GM23338 (cell line): ENCODE measurements around the gene RHOG. TPM values are rescaled to one million over a fixed set of nuclear protein-coding genes. Genes with fewer than 3 reads are reported as not detected.

Source experiments
- ATAC-seq: fragments of 200-7000 bp; cut with Tn5 transposase; 3 replicates; pipeline ENCODE4 v1.9.1; 2020
- DNase-seq: peaks from one replicate; pipeline ENCODE4 v3.0.0-alpha.2; 2015; ENCODE audit warnings: low spot score
- H2AFZ ChIP-seq: fragments of 200-600 bp; sonication (generic); 2 replicates; pipeline ENCODE4 v1.8.0; 2016; ENCODE audit warnings: antibody characterized with exemption, mild to moderate bottlenecking, moderate library complexity
- H3F3A ChIP-seq: fragments of 200-600 bp; sonication (generic); replicated peaks from 2 replicates; pipeline ENCODE4 v1.8.0; 2017; ENCODE audit warnings: antibody characterized with exemption, mixed run types, low read depth
- H3K27ac ChIP-seq: fragments of 200-600 bp; sonication (generic); 2 replicates; pipeline ENCODE4 v1.6.1; 2016; ENCODE audit warnings: low read depth
- H3K27me3 ChIP-seq: fragments of 200-600 bp; sonication (generic); 2 replicates; pipeline ENCODE4 v1.8.0; 2016; ENCODE audit warnings: mild to moderate bottlenecking, mixed run types, moderate library complexity; ENCODE audit not compliant: insufficient read depth
- H3K36me3 ChIP-seq: fragments of 200-600 bp; sonication (generic); 2 replicates; pipeline ENCODE4 v1.8.0; 2016; ENCODE audit warnings: mild to moderate bottlenecking; ENCODE audit not compliant: insufficient read depth
- H3K4me1 ChIP-seq: fragments of 200-600 bp; sonication (generic); 2 replicates; pipeline ENCODE4 v1.8.0; 2016; ENCODE audit warnings: mild to moderate bottlenecking, moderate library complexity; ENCODE audit not compliant: insufficient read depth
- H3K4me2 ChIP-seq: fragments of 200-600 bp; sonication (generic); 2 replicates; pipeline ENCODE4 v1.7.1; 2017; ENCODE audit warnings: mixed run types
- H3K4me3 ChIP-seq: fragments of 200-600 bp; sonication (generic); 2 replicates; pipeline ENCODE4 v1.6.1; 2016; ENCODE audit warnings: mixed run types
- H3K79me2 ChIP-seq: fragments of 200-600 bp; sonication (generic); replicated peaks from 2 replicates; pipeline ENCODE4 v1.8.0; 2017; ENCODE audit warnings: mild to moderate bottlenecking; ENCODE audit not compliant: insufficient read depth
- H3K9me2 ChIP-seq: fragments of 200-600 bp; sonication (generic); 2 replicates; pipeline ENCODE4 v1.8.0; 2017; ENCODE audit not compliant: insufficient read depth
- H4K20me1 ChIP-seq: fragments of 200-600 bp; sonication (generic); replicated peaks from 2 replicates; pipeline ENCODE4 v1.8.0; 2017; ENCODE audit warnings: mild to moderate bottlenecking; ENCODE audit not compliant: insufficient read depth
- H3K27ac Mint-ChIP-seq: 2 replicates; pipeline ENCODE4 v1.8.0; 2020; ENCODE audit warnings: inconsistent platforms, mild to moderate bottlenecking, moderate library complexity, mixed read lengths
- H3K27me3 Mint-ChIP-seq: 3 replicates; pipeline ENCODE4 v1.8.0; 2022; ENCODE audit warnings: low read depth, mild to moderate bottlenecking, moderate library complexity, mixed read lengths, inconsistent platforms; ENCODE audit not compliant: insufficient read depth, poor library complexity
- H3K36me3 Mint-ChIP-seq: 3 replicates; pipeline ENCODE4 v1.8.0; 2021; ENCODE audit warnings: low read depth, mild to moderate bottlenecking, inconsistent platforms, moderate library complexity, mixed read lengths
- H3K4me1 Mint-ChIP-seq: 3 replicates; pipeline ENCODE4 v1.8.0; 2020; ENCODE audit warnings: mild to moderate bottlenecking, inconsistent platforms, mixed read lengths
- H3K4me3 Mint-ChIP-seq: 3 replicates; pipeline ENCODE4 v1.8.0; 2021; ENCODE audit warnings: moderate library complexity, mild to moderate bottlenecking, inconsistent platforms, mixed read lengths
- H3K9me3 Mint-ChIP-seq: 3 replicates; pipeline ENCODE4 v1.8.0; 2020; ENCODE audit warnings: moderate library complexity, mild to moderate bottlenecking, inconsistent platforms, mixed read lengths
- CREB1 ChIP-seq: fragments of 250-450 bp; sonication (Bioruptor Pico); IDR thresholded peaks from 2 replicates; pipeline ENCODE4 v1.5.0; 2020; ENCODE audit warnings: low read depth, mild to moderate bottlenecking, moderate library complexity
- EZH2 ChIP-seq: fragments of 200-600 bp; sonication (generic); IDR thresholded peaks from one replicate; pipeline ENCODE4 v1.8.0; 2017; ENCODE audit warnings: antibody characterized with exemption, mild to moderate bottlenecking, low read depth; ENCODE audit not compliant: unreplicated experiment
- EZH2phosphoT487 ChIP-seq: fragments of 200-600 bp; sonication (generic); IDR thresholded peaks from one replicate; pipeline ENCODE4 v1.8.1; 2018; ENCODE audit warnings: antibody characterized with exemption; ENCODE audit not compliant: unreplicated experiment
- JUNB ChIP-seq: IDR thresholded peaks from one replicate; pipeline ENCODE4 v1.6.1; 2016; ENCODE audit warnings: antibody characterized with exemption; ENCODE audit not compliant: unreplicated experiment
- NANOG ChIP-seq: IDR thresholded peaks from 2 replicates; pipeline ENCODE4 v1.6.1; 2016; ENCODE audit warnings: antibody characterized with exemption, borderline replicate concordance
- POLR2AphosphoS5 ChIP-seq: IDR thresholded peaks from 2 replicates; pipeline ENCODE4 v1.6.1; 2016; ENCODE audit warnings: antibody characterized with exemption, low read depth
- STAT1 ChIP-seq: IDR thresholded peaks from one replicate; pipeline ENCODE4 v1.6.1; 2016; ENCODE audit warnings: antibody characterized with exemption; ENCODE audit not compliant: unreplicated experiment
- ZNF114 ChIP-seq: fragments of 250-450 bp; sonication (Bioruptor Pico); IDR thresholded peaks from 2 replicates; pipeline ENCODE4 v1.5.0; 2020; ENCODE audit warnings: mild to moderate bottlenecking, moderate library complexity
- ZNF331 ChIP-seq: fragments of 250-450 bp; sonication (Bioruptor Pico); IDR thresholded peaks from 2 replicates; pipeline ENCODE4 v1.5.0; 2020; ENCODE audit warnings: low read depth, mild to moderate bottlenecking, moderate library complexity
- polyA plus RNA-seq: library from polyadenylated mRNA; unstranded; fragments of >200 nt; fragmentation: Nextera tagmentation; extraction: Ambion mirVana; gene quantifications from 2 replicates; pipeline ENCODE4 v1.2.1, GENCODE V29; 2016
- total RNA-seq: library from RNA; depleted of rRNA; stranded (reverse); fragments of >200 nt; shearing (Covaris generic); gene quantifications from 2 replicates; pipeline ENCODE4 v1.2.3, GENCODE V29; 2014
- TF ChIP-seq, protein P1 (sequence below): IDR thresholded peaks from 2 replicates; pipeline ENCODE4 v1.6.1; 2016; ENCODE audit warnings: antibody characterized with exemption
- TF ChIP-seq, protein P2 (sequence below): fragments of 250-450 bp; sonication (Bioruptor Pico); IDR thresholded peaks from 2 replicates; pipeline ENCODE4 v1.5.0; 2020; ENCODE audit warnings: mild to moderate bottlenecking, moderate library complexity
- TF ChIP-seq, protein P3 (sequence below), 2 experiments: fragments of 200-600 bp in 1 of 2; sonication (generic) in 1 of 2; conservative IDR thresholded peaks; 2 replicates each; pipeline versions ENCODE4 v1.5.1 to v1.6.1; 2016 to 2017; ENCODE audit warnings: antibody characterized with exemption in 2 of 2, low read depth in 2 of 2, mild to moderate bottlenecking in 2 of 2, moderate library complexity in 1 of 2
- TF ChIP-seq, protein P4 (sequence below): IDR thresholded peaks from one replicate; pipeline ENCODE4 v1.6.1; 2018; ENCODE audit warnings: antibody characterized with exemption; ENCODE audit not compliant: unreplicated experiment

The RHOG gene
- total and polyA plus RNA-seq, 2 experiments from 2014 or later, result 26.3 to 38.6 TPM

DNA sequence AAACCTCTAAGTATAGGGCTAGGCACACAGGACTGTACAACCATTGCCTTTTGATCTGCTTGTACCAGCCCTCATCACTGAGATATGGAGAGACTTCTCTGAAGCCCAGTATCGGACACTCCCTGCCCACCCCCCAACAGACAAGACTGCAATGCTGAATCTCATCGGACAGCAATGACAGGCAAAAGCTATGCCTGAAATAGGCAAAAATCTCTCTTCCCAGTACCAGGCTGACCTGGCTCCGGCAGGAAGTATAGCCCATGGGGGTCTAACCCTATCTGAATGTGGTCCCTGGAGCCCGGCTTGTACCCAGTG is 6.5 kb downstream of the RHOG start:
- Histone ChIP-seq H3K27ac (0 out of 2 replicates have a peak overlapping the region, but pooled peaks have one; percentile 50), H3K4me1 (peaks cover 24% of the 10 kb centered on the region), H3K4me2 (peak overlapping the region; percentile 24), H2AFZ (no peak overlapping the region), H3K4me3 (0 out of 2 replicates have a peak overlapping the region, but pooled peaks have one; percentile 10), H3F3A (no peaks in the 10 kb centered on the region), H3K36me3 (no peaks in the 10 kb centered on the region; the same call in 1 of the 2 replicates), H3K27me3 (no peaks in the 10 kb centered on the region), H3K9me2 (no peaks in the 10 kb centered on the region), H3K79me2 (peaks cover 67% of the 10 kb centered on the region), H4K20me1 (peaks cover 53% of the 10 kb centered on the region)
- TF ChIP-seq, protein P1, sequence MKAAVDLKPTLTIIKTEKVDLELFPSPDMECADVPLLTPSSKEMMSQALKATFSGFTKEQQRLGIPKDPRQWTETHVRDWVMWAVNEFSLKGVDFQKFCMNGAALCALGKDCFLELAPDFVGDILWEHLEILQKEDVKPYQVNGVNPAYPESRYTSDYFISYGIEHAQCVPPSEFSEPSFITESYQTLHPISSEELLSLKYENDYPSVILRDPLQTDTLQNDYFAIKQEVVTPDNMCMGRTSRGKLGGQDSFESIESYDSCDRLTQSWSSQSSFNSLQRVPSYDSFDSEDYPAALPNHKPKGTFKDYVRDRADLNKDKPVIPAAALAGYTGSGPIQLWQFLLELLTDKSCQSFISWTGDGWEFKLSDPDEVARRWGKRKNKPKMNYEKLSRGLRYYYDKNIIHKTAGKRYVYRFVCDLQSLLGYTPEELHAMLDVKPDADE, result no peak
- no peak for TF ChIP-seq NANOG
- TF ChIP-seq, protein P2, sequence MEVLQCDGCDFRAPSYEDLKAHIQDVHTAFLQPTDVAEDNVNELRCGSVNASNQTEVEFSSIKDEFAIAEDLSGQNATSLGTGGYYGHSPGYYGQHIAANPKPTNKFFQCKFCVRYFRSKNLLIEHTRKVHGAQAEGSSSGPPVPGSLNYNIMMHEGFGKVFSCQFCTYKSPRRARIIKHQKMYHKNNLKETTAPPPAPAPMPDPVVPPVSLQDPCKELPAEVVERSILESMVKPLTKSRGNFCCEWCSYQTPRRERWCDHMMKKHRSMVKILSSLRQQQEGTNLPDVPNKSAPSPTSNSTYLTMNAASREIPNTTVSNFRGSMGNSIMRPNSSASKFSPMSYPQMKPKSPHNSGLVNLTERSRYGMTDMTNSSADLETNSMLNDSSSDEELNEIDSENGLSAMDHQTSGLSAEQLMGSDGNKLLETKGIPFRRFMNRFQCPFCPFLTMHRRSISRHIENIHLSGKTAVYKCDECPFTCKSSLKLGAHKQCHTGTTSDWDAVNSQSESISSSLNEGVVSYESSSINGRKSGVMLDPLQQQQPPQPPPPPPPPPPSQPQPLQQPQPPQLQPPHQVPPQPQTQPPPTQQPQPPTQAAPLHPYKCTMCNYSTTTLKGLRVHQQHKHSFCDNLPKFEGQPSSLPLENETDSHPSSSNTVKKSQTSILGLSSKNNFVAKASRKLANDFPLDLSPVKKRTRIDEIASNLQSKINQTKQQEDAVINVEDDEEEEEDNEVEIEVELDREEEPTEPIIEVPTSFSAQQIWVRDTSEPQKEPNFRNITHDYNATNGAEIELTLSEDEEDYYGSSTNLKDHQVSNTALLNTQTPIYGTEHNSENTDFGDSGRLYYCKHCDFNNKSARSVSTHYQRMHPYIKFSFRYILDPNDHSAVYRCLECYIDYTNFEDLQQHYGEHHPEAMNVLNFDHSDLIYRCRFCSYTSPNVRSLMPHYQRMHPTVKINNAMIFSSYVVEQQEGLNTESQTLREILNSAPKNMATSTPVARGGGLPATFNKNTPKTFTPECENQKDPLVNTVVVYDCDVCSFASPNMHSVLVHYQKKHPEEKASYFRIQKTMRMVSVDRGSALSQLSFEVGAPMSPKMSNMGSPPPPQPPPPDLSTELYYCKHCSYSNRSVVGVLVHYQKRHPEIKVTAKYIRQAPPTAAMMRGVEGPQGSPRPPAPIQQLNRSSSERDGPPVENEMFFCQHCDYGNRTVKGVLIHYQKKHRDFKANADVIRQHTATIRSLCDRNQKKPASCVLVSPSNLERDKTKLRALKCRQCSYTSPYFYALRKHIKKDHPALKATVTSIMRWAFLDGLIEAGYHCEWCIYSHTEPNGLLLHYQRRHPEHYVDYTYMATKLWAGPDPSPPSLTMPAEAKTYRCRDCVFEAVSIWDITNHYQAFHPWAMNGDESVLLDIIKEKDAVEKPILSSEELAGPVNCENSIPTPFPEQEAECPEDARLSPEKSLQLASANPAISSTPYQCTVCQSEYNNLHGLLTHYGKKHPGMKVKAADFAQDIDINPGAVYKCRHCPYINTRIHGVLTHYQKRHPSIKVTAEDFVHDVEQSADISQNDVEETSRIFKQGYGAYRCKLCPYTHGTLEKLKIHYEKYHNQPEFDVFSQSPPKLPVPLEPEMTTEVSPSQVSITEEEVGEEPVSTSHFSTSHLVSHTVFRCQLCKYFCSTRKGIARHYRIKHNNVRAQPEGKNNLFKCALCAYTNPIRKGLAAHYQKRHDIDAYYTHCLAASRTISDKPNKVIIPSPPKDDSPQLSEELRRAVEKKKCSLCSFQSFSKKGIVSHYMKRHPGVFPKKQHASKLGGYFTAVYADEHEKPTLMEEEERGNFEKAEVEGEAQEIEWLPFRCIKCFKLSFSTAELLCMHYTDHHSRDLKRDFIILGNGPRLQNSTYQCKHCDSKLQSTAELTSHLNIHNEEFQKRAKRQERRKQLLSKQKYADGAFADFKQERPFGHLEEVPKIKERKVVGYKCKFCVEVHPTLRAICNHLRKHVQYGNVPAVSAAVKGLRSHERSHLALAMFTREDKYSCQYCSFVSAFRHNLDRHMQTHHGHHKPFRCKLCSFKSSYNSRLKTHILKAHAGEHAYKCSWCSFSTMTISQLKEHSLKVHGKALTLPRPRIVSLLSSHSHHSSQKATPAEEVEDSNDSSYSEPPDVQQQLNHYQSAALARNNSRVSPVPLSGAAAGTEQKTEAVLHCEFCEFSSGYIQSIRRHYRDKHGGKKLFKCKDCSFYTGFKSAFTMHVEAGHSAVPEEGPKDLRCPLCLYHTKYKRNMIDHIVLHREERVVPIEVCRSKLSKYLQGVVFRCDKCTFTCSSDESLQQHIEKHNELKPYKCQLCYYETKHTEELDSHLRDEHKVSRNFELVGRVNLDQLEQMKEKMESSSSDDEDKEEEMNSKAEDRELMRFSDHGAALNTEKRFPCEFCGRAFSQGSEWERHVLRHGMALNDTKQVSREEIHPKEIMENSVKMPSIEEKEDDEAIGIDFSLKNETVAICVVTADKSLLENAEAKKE (CRISPR knock-in tag), result no peak
- no peak for TF ChIP-seq JUNB
- TF ChIP-seq, protein P3, sequence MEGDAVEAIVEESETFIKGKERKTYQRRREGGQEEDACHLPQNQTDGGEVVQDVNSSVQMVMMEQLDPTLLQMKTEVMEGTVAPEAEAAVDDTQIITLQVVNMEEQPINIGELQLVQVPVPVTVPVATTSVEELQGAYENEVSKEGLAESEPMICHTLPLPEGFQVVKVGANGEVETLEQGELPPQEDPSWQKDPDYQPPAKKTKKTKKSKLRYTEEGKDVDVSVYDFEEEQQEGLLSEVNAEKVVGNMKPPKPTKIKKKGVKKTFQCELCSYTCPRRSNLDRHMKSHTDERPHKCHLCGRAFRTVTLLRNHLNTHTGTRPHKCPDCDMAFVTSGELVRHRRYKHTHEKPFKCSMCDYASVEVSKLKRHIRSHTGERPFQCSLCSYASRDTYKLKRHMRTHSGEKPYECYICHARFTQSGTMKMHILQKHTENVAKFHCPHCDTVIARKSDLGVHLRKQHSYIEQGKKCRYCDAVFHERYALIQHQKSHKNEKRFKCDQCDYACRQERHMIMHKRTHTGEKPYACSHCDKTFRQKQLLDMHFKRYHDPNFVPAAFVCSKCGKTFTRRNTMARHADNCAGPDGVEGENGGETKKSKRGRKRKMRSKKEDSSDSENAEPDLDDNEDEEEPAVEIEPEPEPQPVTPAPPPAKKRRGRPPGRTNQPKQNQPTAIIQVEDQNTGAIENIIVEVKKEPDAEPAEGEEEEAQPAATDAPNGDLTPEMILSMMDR (conservative IDR thresholded peaks at IDR 0.05; ENCODE audit: low read depth in 2 of 2), result no peak
- no peak for TF ChIP-seq ZNF331 (CRISPR knock-in tag)
- TF ChIP-seq EZH2phosphoT487, result no peak
- no peak for TF ChIP-seq EZH2
- no peak for TF ChIP-seq STAT1
- no peak for TF ChIP-seq ZNF114
- TF ChIP-seq, protein P4, sequence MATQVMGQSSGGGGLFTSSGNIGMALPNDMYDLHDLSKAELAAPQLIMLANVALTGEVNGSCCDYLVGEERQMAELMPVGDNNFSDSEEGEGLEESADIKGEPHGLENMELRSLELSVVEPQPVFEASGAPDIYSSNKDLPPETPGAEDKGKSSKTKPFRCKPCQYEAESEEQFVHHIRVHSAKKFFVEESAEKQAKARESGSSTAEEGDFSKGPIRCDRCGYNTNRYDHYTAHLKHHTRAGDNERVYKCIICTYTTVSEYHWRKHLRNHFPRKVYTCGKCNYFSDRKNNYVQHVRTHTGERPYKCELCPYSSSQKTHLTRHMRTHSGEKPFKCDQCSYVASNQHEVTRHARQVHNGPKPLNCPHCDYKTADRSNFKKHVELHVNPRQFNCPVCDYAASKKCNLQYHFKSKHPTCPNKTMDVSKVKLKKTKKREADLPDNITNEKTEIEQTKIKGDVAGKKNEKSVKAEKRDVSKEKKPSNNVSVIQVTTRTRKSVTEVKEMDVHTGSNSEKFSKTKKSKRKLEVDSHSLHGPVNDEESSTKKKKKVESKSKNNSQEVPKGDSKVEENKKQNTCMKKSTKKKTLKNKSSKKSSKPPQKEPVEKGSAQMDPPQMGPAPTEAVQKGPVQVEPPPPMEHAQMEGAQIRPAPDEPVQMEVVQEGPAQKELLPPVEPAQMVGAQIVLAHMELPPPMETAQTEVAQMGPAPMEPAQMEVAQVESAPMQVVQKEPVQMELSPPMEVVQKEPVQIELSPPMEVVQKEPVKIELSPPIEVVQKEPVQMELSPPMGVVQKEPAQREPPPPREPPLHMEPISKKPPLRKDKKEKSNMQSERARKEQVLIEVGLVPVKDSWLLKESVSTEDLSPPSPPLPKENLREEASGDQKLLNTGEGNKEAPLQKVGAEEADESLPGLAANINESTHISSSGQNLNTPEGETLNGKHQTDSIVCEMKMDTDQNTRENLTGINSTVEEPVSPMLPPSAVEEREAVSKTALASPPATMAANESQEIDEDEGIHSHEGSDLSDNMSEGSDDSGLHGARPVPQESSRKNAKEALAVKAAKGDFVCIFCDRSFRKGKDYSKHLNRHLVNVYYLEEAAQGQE, result no peak
- no peak for TF ChIP-seq POLR2AphosphoS5
- no peak for TF ChIP-seq CREB1 (CRISPR knock-in tag)
- H3K4me3 Mint-ChIP-seq, result no peak overlapping the region
- ATAC-seq, result no peak
- peaks cover 8% of the 10 kb centered on the region for H3K27me3 Mint-ChIP-seq
- H3K36me3 Mint-ChIP-seq, result peaks cover 31% of the 10 kb centered on the region
- peak overlapping the region; percentile 7; the same call in 1 of the 2 replicates for H3K27ac Mint-ChIP-seq
- H3K9me3 Mint-ChIP-seq, result no peaks in the 10 kb centered on the region
- no peak for DNase-seq
- peaks cover 40% of the 10 kb centered on the region for H3K4me1 Mint-ChIP-seq
